ENCODE measurements around the gene P4HA1.

The P4HA1 gene

GRCh38 chr10:73094986-73095480, 1.6 kb downstream of the P4HA1 start:
- no peak for DNase-seq (ENCODE audit: low read depth in 4 of 4, low spot score in 1 of 4)

GRCh38 chr10:73093922-73094850, 2.5 kb downstream of the P4HA1 start:
- DNase-seq (ENCODE audit: low read depth in 4 of 4, low spot score in 1 of 4) = no peak

- no peak for DNase-seq (ENCODE audit: low read depth in 4 of 4, low spot score in 1 of 4)
Measured at GRCh38 chr10:73092830-73093229, 3.8 kb downstream of the P4HA1 start.

- DNase-seq (ENCODE audit: low read depth in 4 of 4, low spot score in 1 of 4) = no peak
Measured at GRCh38 chr10:73088304-73088703, 8.4 kb downstream of the P4HA1 start.

DNA sequence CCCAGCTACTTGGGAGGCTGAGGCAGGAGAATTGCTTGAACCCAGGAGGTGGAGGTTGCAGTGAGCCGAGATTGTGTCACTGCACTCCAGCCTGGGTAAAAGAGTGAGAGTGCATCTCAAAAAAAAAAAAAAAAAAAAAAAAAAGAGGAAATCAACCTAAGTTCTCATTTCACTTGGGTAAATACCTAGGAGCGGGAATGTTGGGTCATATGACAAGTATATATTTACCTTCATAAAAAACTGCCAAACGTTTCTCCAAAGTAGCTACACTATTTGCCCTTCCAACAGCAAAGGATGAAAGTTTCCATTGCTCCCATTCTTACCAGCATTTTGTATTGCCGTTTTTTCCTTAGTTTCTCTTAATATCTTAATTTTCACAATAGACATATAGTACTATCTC, 9.8 kb downstream of the P4HA1 start:
- DNase-seq (ENCODE audit: low read depth in 4 of 4, low spot score in 1 of 4) = no peak

DNA sequence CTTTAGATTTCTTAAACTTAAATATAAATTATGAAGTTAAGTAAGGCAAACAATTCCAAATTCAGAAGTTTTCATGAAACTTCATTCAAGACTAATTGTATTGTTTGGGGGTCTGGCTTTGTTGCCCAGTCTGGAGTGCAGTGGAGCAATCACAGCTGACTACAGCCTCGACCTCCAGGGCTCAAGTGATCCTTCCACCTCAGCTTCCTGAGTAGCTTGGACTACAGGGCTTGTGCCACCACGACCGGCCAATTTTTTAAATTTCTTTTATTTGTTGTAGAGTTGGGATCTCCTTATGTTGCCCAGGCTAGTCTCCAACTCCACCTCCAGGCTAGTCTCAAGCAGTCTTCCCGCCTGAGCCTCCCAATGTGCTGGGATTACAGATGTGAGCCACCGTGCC, 12.5 kb downstream of the P4HA1 start:
- no peak for DNase-seq (ENCODE audit: low read depth in 4 of 4, low spot score in 1 of 4)

DNA sequence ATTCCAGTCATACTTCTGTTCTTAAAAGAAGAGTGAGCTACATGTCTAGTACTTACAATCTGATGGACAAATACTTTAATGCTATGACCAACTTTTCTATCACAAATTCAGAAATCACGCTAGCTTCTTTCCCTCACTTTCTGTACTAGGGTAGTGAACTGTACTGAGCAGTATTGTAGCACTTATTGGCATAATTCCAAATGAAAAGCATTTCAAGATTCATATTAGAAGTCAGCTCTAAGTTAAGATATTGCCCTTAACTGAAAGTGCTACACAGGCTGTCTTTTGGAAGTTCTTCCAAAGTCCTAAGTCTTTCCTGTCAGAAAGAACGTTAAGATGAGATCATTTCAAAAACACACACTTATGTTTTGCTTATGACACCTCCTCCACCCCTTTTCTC, 13.4 kb downstream of the P4HA1 start:
- no peak for DNase-seq (ENCODE audit: low read depth in 4 of 4, low spot score in 1 of 4)

- no peak for DNase-seq (ENCODE audit: low read depth in 4 of 4, low spot score in 1 of 4)
Measured at GRCh38 chr10:73079779-73080541, 16.7 kb downstream of the P4HA1 start.

DNA sequence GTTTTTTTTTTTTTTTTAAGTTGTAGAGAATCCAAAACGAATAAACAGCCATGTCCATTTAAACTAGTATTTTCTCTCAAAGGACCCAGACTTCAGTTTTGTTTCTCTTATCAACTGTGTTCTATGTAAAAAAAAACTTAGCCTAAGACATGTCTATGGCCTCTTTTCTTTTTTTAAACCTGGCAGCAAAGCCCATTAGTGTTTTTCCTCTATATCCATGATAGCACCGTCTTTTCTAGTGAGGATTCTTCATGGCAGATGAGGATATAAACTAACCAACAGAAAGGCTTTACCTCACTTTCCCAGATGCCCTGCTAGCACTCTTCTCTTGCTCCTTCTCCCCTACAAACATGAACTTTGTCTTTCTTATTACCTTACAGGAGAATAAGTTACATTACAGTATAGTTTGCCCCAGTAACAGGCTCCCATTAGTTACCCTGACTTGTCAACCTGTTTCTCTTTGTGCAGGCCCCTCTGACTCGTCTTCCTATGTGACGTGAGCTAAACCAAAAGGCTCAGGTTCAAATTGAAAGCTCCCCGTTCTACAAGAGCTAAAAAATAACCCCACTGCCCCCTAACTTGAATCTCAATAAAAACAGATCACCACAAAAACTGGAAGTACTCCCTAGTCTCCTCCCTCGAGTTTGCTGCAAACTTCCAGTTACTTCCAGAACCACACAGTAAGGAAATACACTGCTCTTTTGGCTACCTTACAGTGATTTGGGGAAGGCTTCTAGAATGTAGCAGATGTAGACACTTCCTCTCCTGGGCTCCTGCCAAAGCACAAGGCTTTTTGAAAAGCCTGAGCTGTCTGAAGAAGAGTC, 20.1 kb downstream of the P4HA1 start:
- DNase-seq (ENCODE audit: low read depth in 4 of 4, low spot score in 1 of 4) = no peak

- no peak for DNase-seq (ENCODE audit: low read depth in 4 of 4, low spot score in 1 of 4)
Measured at GRCh38 chr10:73075829-73076228, 20.8 kb downstream of the P4HA1 start.

- DNase-seq (ENCODE audit: low read depth in 4 of 4, low spot score in 1 of 4) = no peak
Measured at GRCh38 chr10:73073627-73074026, 23.0 kb downstream of the P4HA1 start.

DNA sequence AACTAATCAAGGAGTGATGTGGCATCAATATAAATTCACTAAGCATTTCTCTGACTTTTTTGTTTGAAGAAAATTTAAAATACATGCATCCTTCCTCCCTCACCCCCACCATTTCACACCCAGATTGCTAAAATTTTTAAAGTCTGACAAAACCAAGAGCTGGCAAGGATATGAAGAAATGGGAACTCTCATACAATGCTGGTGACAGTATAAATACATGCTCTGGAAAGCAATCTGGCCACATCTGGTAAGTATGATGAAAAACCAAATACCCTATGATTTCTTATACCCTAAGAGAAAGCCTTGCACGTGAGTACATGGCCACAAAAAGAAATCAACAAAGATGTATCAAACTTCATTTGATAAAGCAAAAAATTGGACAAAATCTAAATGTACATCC, 31.2 kb downstream of the P4HA1 start:
- no peak for DNase-seq (ENCODE audit: low read depth in 4 of 4, low spot score in 1 of 4)

DNA sequence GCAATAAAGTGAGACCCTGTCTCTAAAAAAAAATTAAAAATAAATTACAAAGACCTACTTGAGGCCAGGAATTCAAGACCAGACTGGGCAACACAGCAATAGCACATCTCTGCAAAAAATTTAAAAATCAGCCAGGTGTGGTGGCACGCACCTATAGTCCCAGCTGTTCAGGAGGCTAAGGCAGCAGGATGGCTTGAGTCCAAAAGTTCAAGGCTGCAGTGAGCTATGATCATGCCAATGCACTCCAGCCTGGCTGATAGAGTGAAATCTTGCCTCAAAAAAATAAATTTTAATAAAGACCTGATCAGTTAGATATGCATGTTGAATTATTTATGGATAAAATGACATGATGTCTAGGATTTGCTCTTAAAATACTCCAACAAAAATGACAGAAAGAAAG, 34.9 kb downstream of the P4HA1 start:
- DNase-seq (ENCODE audit: low read depth in 4 of 4, low spot score in 1 of 4) = no peak

GRCh38 chr10:73060738-73061635, 35.7 kb downstream of the P4HA1 start:
- no peak for DNase-seq (ENCODE audit: low read depth in 4 of 4, low spot score in 1 of 4)

GRCh38 chr10:73060173-73060572, 36.5 kb downstream of the P4HA1 start:
- no peak for DNase-seq (ENCODE audit: low read depth in 4 of 4, low spot score in 1 of 4)

- DNase-seq (ENCODE audit: low read depth in 4 of 4, low spot score in 1 of 4) = no peak
Measured at GRCh38 chr10:73058057-73058591, 38.5 kb downstream of the P4HA1 start.

- no peak for DNase-seq (ENCODE audit: low read depth in 4 of 4, low spot score in 1 of 4)
Measured at GRCh38 chr10:73054286-73054685, 42.4 kb downstream of the P4HA1 start.

DNA sequence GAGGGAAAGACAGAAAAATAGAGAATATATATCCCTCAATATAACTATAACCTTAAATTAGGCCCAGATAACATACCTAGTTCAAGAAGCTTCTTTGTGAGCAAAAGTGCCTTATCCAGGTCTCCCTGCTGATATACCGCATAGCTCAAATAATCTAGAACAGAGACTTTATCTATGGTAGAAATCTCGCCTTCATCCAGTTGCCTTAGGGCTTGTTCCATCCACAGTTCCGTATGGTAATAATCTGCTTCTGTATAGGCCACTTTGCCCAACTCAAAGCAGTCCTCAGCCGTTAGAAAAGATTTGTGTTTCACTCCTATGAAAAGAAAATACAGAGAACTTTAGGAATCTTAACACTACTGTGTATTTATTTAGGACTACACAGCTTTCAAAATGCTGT, 43.4 kb downstream of the P4HA1 start:
- DNase-seq (ENCODE audit: low read depth in 4 of 4, low spot score in 1 of 4) = no peak

GRCh38 chr10:73044378-73045285, 52.0 kb downstream of the P4HA1 start:
- no peak for DNase-seq (ENCODE audit: low read depth in 4 of 4, low spot score in 1 of 4)
